Naive thymus-derived CD4-positive, alpha-beta T cell (primary cell): ENCODE results near the gene NR1I3. TPM values are rescaled to one million over a fixed set of nuclear protein-coding genes. Genes with fewer than 3 reads are reported as not detected.
A peak's percentile ranks its signal among the peaks of the same experiment; 100 is the strongest.
"Not testable (repeated sequence)": the region's sequence is repeated elsewhere in the genome, so short reads cannot be mapped to it uniquely, and the experiment has no call there.

Source experiments
- ATAC-seq: fragments of 150-1000 bp; cut with Tn5 transposase; 2 replicates; pipeline ENCODE4 v1.10.0; 2021; ENCODE audit warnings: mild to moderate bottlenecking, moderate library complexity
- CTCF ChIA-PET: fragments of 350-600 bp; sonication (Branson Sonifier 250); formaldehyde crosslinking; loops from one replicate; lab custom pipeline; 2021; ENCODE audit warnings: antibody characterized with exemption; lab: Charles Lee
- POLR2A ChIA-PET: fragments of 350-600 bp; sonication (Branson Sonifier 250); formaldehyde crosslinking; loops from one replicate; lab custom pipeline; 2021; ENCODE audit warnings: antibody characterized with exemption, inconsistent platforms; lab: Charles Lee
- DNase-seq, 9 donors: peaks; one replicate each; pipeline versions ENCODE4 v3.0.0 to v3.0.0-alpha.2; 2020 to 2022; ENCODE audit warnings: mixed read lengths in 1 of 9
- H3K27ac ChIP-seq: one replicate; pipeline ENCODE4 v1.7.0; 2013; ENCODE audit warnings: mild to moderate bottlenecking, low read depth, low read length, moderate library complexity
- H3K27me3 ChIP-seq, 2 donors: one replicate each; pipeline ENCODE4 v1.7.0; 2013; ENCODE audit warnings: low read length in 2 of 2, mild to moderate bottlenecking in 2 of 2, moderate library complexity in 2 of 2; ENCODE audit not compliant: control insufficient read depth in 2 of 2, insufficient read depth in 2 of 2
- H3K36me3 ChIP-seq, 3 experiments: 1 replicate in 2 of 3; 2 replicates in 1 of 3; pipeline ENCODE4 v1.7.0; 2013; ENCODE audit warnings: low read length in 3 of 3, mild to moderate bottlenecking in 3 of 3, moderate library complexity in 1 of 3; ENCODE audit not compliant: insufficient read depth in 3 of 3, control insufficient read depth in 2 of 3
- H3K4me1 ChIP-seq, 2 donors: one replicate each; pipeline ENCODE4 v1.7.0; 2013; ENCODE audit warnings: low read length in 2 of 2, mild to moderate bottlenecking in 2 of 2, moderate library complexity in 1 of 2; ENCODE audit not compliant: control insufficient read depth in 2 of 2, insufficient read depth in 2 of 2
- H3K4me3 ChIP-seq: 2 replicates; pipeline ENCODE4 v1.7.0; 2013; ENCODE audit warnings: mild to moderate bottlenecking, low read length
- H3K9me3 ChIP-seq, 3 experiments: 1 replicate in 2 of 3; 2 replicates in 1 of 3; pipeline ENCODE4 v1.7.0; 2013; ENCODE audit warnings: low read length in 3 of 3; ENCODE audit not compliant: control insufficient read depth in 2 of 3
- H3K27ac Mint-ChIP-seq, 9 donors: one replicate each; pipeline ENCODE4 v1.8.0; 2020 to 2022; ENCODE audit warnings: mixed read lengths in 9 of 9, mild to moderate bottlenecking in 8 of 9, moderate library complexity in 5 of 9, inconsistent platforms in 2 of 9
- H3K27me3 Mint-ChIP-seq, 5 donors: one replicate each; pipeline ENCODE4 v1.8.0; 2021 to 2022; ENCODE audit warnings: mixed read lengths in 5 of 5, mild to moderate bottlenecking in 1 of 5
- H3K36me3 Mint-ChIP-seq, 5 donors: one replicate each; pipeline ENCODE4 v1.8.0; 2020 to 2022; ENCODE audit warnings: mixed read lengths in 5 of 5, mild to moderate bottlenecking in 3 of 5, inconsistent platforms in 1 of 5
- H3K4me1 Mint-ChIP-seq, 7 donors: one replicate each; pipeline ENCODE4 v1.8.0; 2020 to 2022; ENCODE audit warnings: mixed read lengths in 7 of 7, mild to moderate bottlenecking in 3 of 7, inconsistent platforms in 1 of 7
- H3K4me3 Mint-ChIP-seq, 10 donors: one replicate each; pipeline ENCODE4 v1.8.0; 2020 to 2022; ENCODE audit warnings: mild to moderate bottlenecking in 10 of 10, mixed read lengths in 10 of 10, moderate library complexity in 6 of 10, inconsistent platforms in 2 of 10
- H3K9me3 Mint-ChIP-seq, 11 donors: one replicate each; pipeline ENCODE4 v1.8.0; 2020 to 2022; ENCODE audit warnings: mixed read lengths in 11 of 11, mild to moderate bottlenecking in 4 of 11, inconsistent platforms in 1 of 11, moderate library complexity in 1 of 11
- intact Hi-C, 2 donors: fragments of 100-400 bp; cut with micrococcal nuclease; formaldehyde crosslinking; loops; one replicate each; pipeline ENCODE4 v1.15.1; 2023
- polyA plus RNA-seq, 2 donors: library from polyadenylated mRNA; unstranded; fragments of 300-500 nt; fragmentation: Illumina TruSeq; gene quantifications; one replicate each; pipeline ENCODE4 v1.2.3, GENCODE V29; 2021
- total RNA-seq, 6 experiments: library from RNA in 5 of 6; stranded (reverse) in 5 of 6; gene quantifications; 1 replicate in 5 of 6; 2 replicates in 1 of 6; pipeline ENCODE4 v1.2.3 and lab custom pipeline; 2021 to 2026

The NR1I3 gene
- total and polyA plus RNA-seq, 7 experiments from 2014 or later: not detected

DNA sequence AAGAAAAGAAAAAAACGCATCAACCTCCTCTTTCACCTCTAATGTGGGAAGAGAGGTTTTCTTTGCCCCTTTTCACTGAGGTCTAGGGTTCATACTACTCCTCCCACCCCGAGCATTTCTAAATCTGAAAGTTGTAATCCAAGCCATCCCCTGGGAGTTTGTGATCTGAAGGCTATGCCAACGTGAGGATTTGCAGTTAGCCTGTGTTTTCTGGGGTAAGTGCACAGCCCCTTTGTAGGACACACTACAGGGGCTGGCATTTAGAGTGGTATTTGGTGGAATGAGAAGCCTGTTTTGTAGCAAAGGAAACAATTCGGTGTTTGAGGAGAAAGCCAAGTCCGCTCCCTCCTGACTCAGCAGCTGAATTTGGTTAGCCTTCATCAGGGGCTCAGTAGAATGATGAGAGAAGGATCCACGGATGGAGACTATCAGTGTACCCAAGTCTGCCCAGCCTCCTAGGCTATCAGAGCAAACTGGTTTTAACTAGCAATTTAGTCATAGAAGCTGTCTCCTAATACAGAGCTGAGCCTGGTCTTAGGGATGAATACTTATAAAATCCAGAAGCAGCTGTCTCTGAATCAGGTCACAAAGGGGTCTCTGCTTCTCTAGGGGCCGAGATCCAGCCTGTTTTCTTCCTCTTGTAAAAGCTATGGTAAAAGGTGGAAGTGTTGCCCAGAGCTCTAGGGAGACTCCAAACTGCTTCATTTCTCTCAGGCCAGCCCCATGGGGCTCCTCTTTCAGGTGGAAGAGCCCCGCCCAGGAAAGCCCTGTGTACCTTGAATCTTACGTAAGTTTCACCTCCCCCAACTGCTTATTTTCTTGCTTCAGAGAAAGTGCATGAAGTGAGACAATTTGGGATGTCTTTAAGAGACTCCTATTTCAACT is 22.6 kb upstream of the NR1I3 start:
- intact Hi-C loops: no loop called here
- ChIA-PET POLR2A (no interaction called here), CTCF (interaction anchor here (0.7 to 1.2 kb wide), 2 partner anchors 29 to 30 kb away, joined by 3 read pairs; no protein-coding TSS in a partner anchor)
- H3K4me3 Mint-ChIP-seq: peak overlapping the region in 1 of 10 donors; percentile 3
- no peak for DNase-seq
- peaks cover 0 to 13% of the 10 kb centered on the region in 2 donors for H3K27me3 ChIP-seq
- H3K27me3 Mint-ChIP-seq: peaks cover 54 to 68% (median 61%) of the 10 kb centered on the region in 5 donors
- no peak for ATAC-seq
- H3K4me1 ChIP-seq: peaks cover 0 to 4% of the 10 kb centered on the region in 2 donors
- H3K36me3 ChIP-seq: no peaks in the 10 kb centered on the region
- H3K27ac Mint-ChIP-seq: no peak overlapping the region
- H3K9me3 ChIP-seq: peaks cover 0 to 10% (median 0%) of the 10 kb centered on the region in 3 experiments
- H3K9me3 Mint-ChIP-seq: peaks cover 4 to 31% (median 23%) of the 10 kb centered on the region in 11 donors
- no peak overlapping the region for H3K4me3 ChIP-seq
- peaks cover 8 to 14% (median 12%) of the 10 kb centered on the region in 5 donors for H3K36me3 Mint-ChIP-seq
- no peak overlapping the region for H3K27ac ChIP-seq
- H3K4me1 Mint-ChIP-seq: peaks cover 6 to 24% (median 19%) of the 10 kb centered on the region in 7 donors

DNA sequence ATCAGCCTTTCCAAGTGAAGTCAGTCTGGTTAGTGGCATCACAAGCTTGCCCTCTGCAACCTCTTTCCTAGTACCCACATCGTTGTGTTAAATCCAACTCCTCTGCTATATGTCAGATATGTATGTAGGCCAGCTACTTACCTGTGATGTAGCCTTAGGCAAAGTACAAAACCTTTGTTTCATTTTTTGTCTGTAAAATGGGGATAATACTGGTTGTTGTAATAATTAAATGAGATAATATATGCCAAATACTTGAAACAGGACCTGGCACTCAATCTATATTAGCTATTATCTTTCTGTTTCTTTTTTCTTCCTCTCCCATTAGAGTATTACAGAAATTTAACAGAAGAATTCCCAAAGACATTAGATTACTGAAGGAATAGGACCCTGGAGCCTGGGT is 21.8 kb upstream of the NR1I3 start:
- peaks cover 6 to 24% (median 19%) of the 10 kb centered on the region in 7 donors for H3K4me1 Mint-ChIP-seq
- Histone ChIP-seq H3K36me3 (no peaks in the 10 kb centered on the region), H3K4me3 (no peak overlapping the region), H3K4me1 (peaks cover 0 to 4% of the 10 kb centered on the region in 2 donors), H3K9me3 (peaks cover 0 to 10% (median 0%) of the 10 kb centered on the region in 3 experiments), H3K27me3 (peaks cover 0 to 13% of the 10 kb centered on the region in 2 donors), H3K27ac (no peak overlapping the region)
- H3K4me3 Mint-ChIP-seq: peak overlapping the region; percentile 55 to 93 (median 76)
- intact Hi-C loops: no loop called here
- CTCF ChIA-PET: interaction anchor here (0.5 to 1.2 kb wide), 3 partner anchors 29 to 32 kb away, joined by 3 read pairs; no protein-coding TSS in a partner anchor
- H3K36me3 Mint-ChIP-seq: peaks cover 8 to 15% (median 14%) of the 10 kb centered on the region in 5 donors
- H3K27ac Mint-ChIP-seq: no peak overlapping the region
- H3K9me3 Mint-ChIP-seq: peaks cover 8 to 34% (median 25%) of the 10 kb centered on the region in 11 donors
- POLR2A ChIA-PET: no interaction called here
- DNase-seq (no peak), ATAC-seq (no peak)
- H3K27me3 Mint-ChIP-seq: peaks cover 52 to 74% (median 63%) of the 10 kb centered on the region in 5 donors

GRCh38 chr1:161259345-161259702 is 21.3 kb upstream of the NR1I3 start:
- Histone ChIP-seq H3K27me3 (peaks cover 0 to 13% of the 10 kb centered on the region in 2 donors), H3K9me3 (peaks cover 0 to 10% (median 0%) of the 10 kb centered on the region in 3 experiments), H3K27ac (no peak overlapping the region), H3K4me1 (peaks cover 0 to 4% of the 10 kb centered on the region in 2 donors), H3K36me3 (no peaks in the 10 kb centered on the region), H3K4me3 (no peak overlapping the region)
- Mint-ChIP-seq H3K4me1 (peaks cover 6 to 24% (median 19%) of the 10 kb centered on the region in 7 donors), H3K27me3 (peaks cover 51 to 71% (median 60%) of the 10 kb centered on the region in 5 donors), H3K36me3 (peaks cover 8 to 15% (median 14%) of the 10 kb centered on the region in 5 donors), H3K27ac (no peak overlapping the region), H3K4me3 (peak overlapping the region; percentile 55 to 93 (median 76)), H3K9me3 (peaks cover 8 to 34% (median 25%) of the 10 kb centered on the region in 11 donors)
- intact Hi-C loops: no loop called here
- DNase-seq: no peak
- POLR2A ChIA-PET: no interaction called here
- CTCF ChIA-PET: interaction anchor here (1.0 kb wide), 1 partner anchor 123 kb away, joined by 3 read pairs; no protein-coding TSS in a partner anchor
- ATAC-seq: no peak

GRCh38 chr1:161258439-161259344 is 20.7 kb upstream of the NR1I3 start, which contains the start of gene PCP4L1:
Gene PCP4L1, plus strand, starts transcription at chr1:161258745. Its CDS starts 230 bp downstream, at chr1:161258975.
- no peaks in the 10 kb centered on the region for H3K36me3 ChIP-seq
- Mint-ChIP-seq H3K36me3 (peaks cover 8 to 15% (median 14%) of the 10 kb centered on the region in 5 donors), H3K4me1 (peaks cover 6 to 24% (median 19%) of the 10 kb centered on the region in 7 donors), H3K27me3 (peaks cover 51 to 71% (median 60%) of the 10 kb centered on the region in 5 donors), H3K4me3 (peak within 1 kb of the TSS; percentile 60 to 93 (median 79)), H3K9me3 (peaks cover 8 to 34% (median 25%) of the 10 kb centered on the region in 11 donors), H3K27ac (no peak within 1 kb of the TSS)
- peak; percentile 68 for ATAC-seq
- H3K4me3 ChIP-seq: peak within 1 kb of the TSS; percentile 43
- peak in 8 of 9 donors; percentile 5 to 38 (median 26) for DNase-seq
- H3K27me3 ChIP-seq: peaks cover 0 to 13% of the 10 kb centered on the region in 2 donors
- intact Hi-C loops: no loop called here
- no peak within 1 kb of the TSS for H3K27ac ChIP-seq
- ChIA-PET CTCF (interaction anchor here (1.0 kb wide), 1 partner anchor 123 kb away, joined by 3 read pairs; no protein-coding TSS in a partner anchor), POLR2A (no interaction called here)
- peaks cover 0 to 10% (median 0%) of the 10 kb centered on the region in 3 experiments for H3K9me3 ChIP-seq
- H3K4me1 ChIP-seq: peaks cover 0 to 4% of the 10 kb centered on the region in 2 donors

DNA sequence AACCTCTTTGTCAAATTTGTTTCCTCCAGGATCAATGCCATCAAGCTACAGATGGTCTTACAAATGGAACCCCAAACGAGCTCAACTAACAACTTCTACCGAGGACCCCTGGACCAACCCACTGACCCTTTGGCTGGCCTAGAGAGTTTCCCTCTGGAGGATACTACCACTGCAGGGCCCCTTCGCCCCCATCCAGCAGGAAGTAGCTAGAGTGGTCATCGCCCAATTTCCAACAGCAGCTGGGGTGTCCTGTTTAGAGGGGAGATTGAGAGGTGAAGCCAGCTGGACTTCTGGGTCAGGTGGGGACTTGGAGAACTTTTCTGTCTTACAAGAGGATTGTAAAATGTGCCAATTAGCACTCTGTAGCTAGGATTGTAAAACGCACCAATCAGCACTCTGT is 19.1 kb upstream of the NR1I3 start:
- H3K27ac Mint-ChIP-seq, ATAC-seq, H3K4me1 ChIP-seq, H3K36me3 ChIP-seq, H3K27ac ChIP-seq, intact Hi-C loops, H3K4me3 ChIP-seq, CTCF ChIA-PET: not testable (repeated sequence)
- Mint-ChIP-seq H3K36me3 (peaks cover 8 to 15% (median 14%) of the 10 kb centered on the region in 5 donors), H3K9me3 (peaks cover 8 to 34% (median 25%) of the 10 kb centered on the region in 11 donors), H3K4me1 (peaks cover 6 to 24% (median 19%) of the 10 kb centered on the region in 7 donors), H3K27me3 (peaks cover 49 to 65% (median 54%) of the 10 kb centered on the region in 5 donors), H3K4me3 (peak overlapping the region in 1 of 10 donors; percentile 23)
- POLR2A ChIA-PET: interaction anchor here (0.5 kb wide), 1 partner anchor 56 kb away, joined by 4 read pairs; no protein-coding TSS in a partner anchor
- H3K9me3 ChIP-seq: peaks cover 0 to 10% (median 0%) of the 10 kb centered on the region in 3 experiments
- peaks cover 0 to 13% of the 10 kb centered on the region in 2 donors for H3K27me3 ChIP-seq
- peak in 1 of 9 donors; percentile 11 for DNase-seq
